GM18520 (cell line): Measurements from ENCODE around the gene PAX1.

ENCODE experiments used
- ATAC-seq: cut with Tn5 transposase; IDR thresholded peaks from one replicate; pipeline ENCODE4 v1.9.1; 2021; ENCODE audit not compliant: unreplicated experiment

The PAX1 gene

GRCh38 chr20:21702553-21703470, 2.7 kb upstream of the PAX1 start:
- ATAC-seq = no peak

GRCh38 chr20:21703717-21704407, 1.6 kb upstream of the PAX1 start:
- no peak for ATAC-seq

GRCh38 chr20:21704408-21705385, 767 bp upstream of the PAX1 start:
- ATAC-seq = no peak

- ATAC-seq = no peak
Observed at GRCh38 chr20:21706261-21707195, 1.1 kb downstream of the PAX1 start.

- no peak for ATAC-seq
Observed at GRCh38 chr20:21707267-21707666, 1.8 kb downstream of the PAX1 start.

GRCh38 chr20:21707999-21708737, 2.7 kb downstream of the PAX1 start:
- ATAC-seq = no peak

- ATAC-seq = no peak
Observed at GRCh38 chr20:21708738-21709534, 3.5 kb downstream of the PAX1 start.

GRCh38 chr20:21709535-21709904, 4.1 kb downstream of the PAX1 start:
- no peak for ATAC-seq

GRCh38 chr20:21710341-21710740, 4.9 kb downstream of the PAX1 start:
- ATAC-seq = no peak

- ATAC-seq = no peak
Observed at GRCh38 chr20:21710863-21711431, 5.5 kb downstream of the PAX1 start.

GRCh38 chr20:21712443-21713059, 7.1 kb downstream of the PAX1 start:
- no peak for ATAC-seq

- no peak for ATAC-seq
Observed at GRCh38 chr20:21713470-21713869, 8.0 kb downstream of the PAX1 start.

- ATAC-seq = no peak
Observed at GRCh38 chr20:21713901-21714296, 8.4 kb downstream of the PAX1 start.

- ATAC-seq = no peak
Observed at GRCh38 chr20:21714297-21715192, 9.1 kb downstream of the PAX1 start.

- no peak for ATAC-seq
Observed at GRCh38 chr20:21715193-21715881, 9.9 kb downstream of the PAX1 start.

GRCh38 chr20:21719592-21720214, 14.2 kb downstream of the PAX1 start:
- no peak for ATAC-seq
